HL-60/S4 (cell line): Measurements from ENCODE around the gene RUNX1.

Source experiments
- in situ Hi-C: fragments of 300-500 bp; cut with MboI; formaldehyde crosslinking; loops from 2 replicates; pipeline ENCODE4 v1.14.3; 2022; ENCODE audit warnings: low sequenced_read_pairs

RUNX1 gene

DNA sequence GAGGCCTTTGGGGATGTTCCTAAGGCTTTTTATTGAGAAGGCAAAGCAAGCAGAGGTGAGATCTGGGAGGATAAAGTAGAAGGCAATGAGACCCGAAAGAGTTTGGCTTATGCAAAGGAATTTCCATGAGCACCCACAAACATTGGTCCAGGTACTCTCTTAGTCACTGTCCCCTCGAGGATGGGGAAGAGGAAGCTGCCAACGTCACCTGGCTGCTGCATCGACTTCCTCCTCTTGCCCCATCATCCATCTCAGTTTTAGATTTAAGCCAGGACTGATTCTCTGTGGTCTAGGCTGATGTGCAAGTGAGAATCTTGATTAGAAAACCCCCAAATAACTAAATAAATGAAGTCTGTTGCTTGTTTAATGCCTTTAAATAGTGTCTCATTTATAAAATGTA lies 28.7 kb downstream of the RUNX1 start:
- in situ Hi-C loops, result no loop called here

DNA sequence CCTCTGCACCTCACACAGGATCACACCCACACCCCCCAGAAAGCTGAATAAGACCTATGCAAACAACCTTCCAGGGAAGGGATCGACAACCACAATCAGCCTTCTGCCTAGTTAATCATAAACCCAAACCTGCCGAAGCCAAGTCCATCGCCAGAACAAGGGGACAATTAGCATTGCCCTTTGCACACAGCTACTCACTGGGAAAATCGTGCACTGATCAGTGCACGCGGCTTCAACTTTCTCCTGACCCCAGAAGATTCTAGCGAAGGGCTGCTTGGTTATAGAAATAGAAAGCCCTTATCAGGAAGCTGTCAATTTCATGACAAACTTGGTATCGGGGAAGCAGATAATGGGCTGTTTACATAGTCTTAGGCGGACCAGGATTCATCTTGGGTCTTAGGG lies 29.5 kb downstream of the RUNX1 start:
- in situ Hi-C loops, result no loop called here

DNA sequence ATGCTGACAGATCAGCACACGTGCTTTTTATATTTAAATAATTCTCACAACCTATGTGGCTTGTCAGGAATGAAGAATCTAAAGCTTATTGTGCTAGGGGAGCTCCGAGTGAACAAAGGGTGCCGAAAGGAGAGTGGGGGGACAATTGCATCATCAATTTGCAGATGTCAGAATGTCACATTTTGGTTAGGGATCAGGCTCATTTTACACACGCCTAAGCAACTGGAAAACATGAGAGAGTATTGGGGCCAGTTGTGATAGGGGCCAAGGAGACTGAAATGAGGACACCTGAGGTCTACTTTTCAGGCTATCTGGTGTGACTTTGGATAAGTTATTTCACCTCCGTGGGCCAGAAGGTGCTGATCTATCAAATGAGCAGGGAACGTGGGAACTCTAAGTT lies 31.8 kb downstream of the RUNX1 start:
- in situ Hi-C loops, result no loop called here

DNA sequence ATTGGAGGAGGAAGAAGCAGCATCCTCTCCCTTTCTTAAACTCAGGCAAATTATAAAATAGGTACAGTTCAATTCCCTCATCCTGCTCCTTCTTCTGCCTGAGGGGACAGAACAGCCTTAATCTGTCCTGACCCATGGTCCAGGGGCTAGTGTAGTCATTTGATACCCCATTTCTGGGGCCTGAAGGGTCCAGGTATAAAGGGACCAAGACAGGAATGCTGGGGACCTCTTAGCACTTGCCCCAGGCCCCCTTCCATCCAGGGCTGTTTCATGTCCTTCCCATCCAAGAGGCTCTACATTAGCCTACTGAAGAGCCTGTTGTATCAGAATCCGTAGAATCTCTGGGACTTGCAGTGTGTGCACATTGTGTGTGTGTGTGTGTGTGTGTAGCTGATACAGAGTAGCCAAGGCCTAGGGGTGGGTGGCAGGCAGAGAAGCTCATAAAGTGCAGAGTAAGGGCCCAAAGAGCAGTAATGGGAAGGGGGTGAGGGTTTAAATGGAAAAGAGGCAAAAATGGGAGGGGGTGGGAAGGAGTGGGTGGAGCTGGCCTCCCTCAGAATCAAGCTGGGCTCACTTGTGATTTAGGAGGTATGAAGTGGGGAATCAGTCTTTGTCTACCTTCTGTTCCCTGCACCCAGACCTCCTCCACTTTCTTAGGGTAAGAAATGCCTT lies 32.4 kb downstream of the RUNX1 start:
- in situ Hi-C loops, result no loop called here

DNA sequence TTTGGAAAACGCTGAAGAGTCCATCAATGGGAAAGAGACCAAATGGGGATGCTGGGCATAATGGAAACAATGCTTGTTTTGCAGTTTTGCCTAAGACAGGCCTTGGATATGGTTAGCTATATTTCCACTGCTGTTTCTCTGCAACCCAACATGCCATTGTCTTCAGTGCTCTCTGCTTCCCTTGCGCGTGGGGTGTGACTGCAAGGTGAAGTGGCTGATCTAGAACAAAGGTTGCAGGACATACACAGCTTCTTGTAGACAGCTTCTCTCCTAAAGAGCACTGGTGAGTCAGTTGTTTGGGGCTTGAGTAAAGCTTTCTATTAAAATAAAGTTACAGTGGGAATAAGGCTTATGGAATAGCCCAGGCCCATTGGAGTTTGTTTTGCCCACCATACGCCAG lies 33.0 kb downstream of the RUNX1 start:
- in situ Hi-C loops, result no loop called here

DNA sequence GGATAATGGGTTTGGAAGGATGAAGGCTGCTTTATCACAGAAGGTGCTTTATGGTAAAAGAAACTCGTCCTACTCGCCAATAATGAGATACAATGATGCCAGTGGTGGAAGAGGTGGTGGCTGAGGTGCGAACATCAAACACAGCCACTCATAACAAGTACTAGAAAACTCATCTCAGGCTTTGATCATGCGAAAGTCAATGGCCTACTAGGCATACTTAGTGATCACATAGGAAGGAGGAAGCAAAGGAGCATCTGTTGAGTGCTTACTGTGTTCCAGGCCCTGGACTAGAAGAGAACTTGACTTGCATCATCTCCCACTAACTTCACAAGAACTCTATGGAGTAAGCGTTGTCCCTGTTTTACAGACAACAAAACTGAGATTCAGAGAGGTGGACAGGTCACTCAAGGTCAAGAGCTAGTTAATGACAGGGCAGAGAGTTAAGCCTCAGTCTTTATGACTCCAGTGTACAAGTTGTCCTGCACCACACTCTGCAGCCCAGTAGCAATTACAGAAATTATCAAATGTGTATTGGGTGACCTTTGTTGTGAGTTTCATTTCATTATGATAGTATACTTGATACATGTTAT lies 33.6 kb downstream of the RUNX1 start:
- in situ Hi-C loops, result no loop called here

DNA sequence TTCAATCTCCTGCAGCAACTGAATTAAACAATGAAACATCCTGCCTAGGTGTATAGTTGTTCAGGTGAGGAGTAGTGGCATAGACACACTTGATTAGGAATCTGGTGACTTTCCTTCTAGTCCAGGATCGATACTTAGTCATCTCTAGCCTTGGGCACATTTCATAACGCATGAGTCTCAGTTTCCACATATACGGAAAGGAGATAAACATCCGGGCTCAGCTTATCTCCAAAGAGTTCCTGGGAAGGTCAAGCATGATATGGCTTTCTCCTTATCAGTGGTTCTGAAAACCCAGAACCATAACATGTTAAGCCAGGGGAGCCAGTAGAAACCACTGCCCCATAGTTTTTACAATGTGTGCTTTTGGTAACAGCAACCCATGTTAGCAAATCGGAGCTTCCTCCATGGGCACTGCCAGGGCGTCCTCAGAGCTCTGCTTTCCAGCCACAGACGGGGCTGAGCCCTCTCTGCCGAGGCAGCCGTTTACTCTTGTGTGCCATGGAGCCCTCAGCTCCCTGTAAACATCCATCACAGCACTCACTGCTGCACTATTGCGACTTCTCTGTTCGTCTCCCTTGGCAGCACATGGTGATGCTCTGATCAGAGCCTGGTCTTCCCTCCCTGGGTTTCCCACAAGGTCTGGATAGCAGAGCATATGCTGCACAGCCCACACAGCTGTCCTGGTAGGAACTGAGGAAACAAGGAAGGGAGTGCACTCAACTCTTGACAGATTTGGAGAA lies 34.6 kb downstream of the RUNX1 start:
- in situ Hi-C loops, result no loop called here

DNA sequence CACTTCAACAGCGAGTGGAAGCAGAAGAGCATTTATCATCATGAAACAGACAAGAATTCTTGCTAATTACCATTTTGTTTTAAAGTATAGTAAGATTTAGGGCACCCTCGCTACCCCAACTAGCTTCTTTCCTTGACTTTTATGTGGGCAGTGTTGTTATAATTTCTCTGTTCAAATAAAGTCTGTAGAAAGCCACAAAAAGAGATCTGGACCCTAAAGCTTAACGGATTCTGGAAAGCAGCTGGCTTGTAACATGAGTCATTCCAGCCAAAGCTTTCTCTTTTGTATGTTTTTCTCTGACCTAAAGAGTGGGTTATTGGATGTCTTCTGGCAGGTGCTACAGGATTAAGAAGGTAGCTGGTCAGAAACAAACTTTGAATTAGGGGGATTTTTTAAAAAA lies 37.4 kb downstream of the RUNX1 start:
- in situ Hi-C loops, result no loop called here

DNA sequence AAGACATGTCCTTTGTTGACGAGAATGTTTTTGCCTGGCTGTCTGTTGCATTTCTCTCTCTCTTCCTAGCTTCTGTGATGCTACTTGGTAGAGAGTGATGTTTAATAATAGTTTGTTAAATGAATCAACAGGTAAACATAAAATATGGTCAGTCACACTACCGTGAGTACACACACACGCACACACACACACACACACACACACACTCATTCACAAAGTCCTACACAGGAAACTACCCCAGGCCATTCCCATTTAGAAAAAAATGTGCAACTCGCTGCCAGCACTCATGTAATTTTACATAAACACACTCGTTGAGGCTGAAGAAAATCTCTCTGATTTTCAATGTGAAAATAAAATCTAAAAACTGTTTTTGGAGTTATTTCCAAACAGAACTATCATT lies 38.7 kb downstream of the RUNX1 start:
- in situ Hi-C loops, result no loop called here

DNA sequence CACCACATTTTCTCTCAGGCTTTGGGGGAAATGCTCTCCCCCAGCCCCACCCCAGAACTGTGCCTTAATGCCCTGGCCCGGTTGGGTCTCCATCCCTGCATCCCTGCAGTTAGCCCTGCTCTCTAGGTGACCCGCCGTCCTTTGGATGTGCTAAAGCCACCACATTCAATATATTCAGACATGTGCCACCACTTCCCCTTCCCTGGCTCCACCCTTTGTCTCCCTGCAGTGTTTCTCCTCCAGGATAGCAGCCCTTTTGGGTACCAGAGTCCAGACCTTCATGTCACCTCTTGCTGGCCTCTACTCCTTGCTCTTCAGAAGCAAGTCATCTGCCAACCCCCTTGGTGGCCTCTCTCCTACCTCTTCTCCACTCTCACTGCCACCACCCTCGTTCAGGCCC lies 41.8 kb downstream of the RUNX1 start:
- in situ Hi-C loops, result no loop called here

DNA sequence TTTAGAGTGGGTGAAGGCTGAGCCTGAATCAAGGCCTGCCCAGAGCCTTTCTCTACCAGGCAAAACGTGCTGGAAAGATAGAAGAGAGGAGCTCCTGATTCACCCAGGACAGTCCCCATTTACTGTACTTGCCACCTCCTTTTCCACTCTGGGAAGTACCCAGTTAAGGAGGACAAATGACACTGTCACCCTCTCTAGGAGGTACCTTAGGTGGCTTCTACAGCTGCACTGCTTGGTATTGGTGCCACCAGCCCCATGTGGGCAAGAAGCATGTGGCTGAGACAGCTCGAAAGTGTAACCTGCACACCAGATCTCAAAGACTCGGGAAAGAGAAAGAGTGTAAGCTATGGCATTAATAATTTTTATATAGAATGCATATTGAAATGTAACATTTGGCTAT lies 42.3 kb downstream of the RUNX1 start:
- in situ Hi-C loops, result no loop called here

DNA sequence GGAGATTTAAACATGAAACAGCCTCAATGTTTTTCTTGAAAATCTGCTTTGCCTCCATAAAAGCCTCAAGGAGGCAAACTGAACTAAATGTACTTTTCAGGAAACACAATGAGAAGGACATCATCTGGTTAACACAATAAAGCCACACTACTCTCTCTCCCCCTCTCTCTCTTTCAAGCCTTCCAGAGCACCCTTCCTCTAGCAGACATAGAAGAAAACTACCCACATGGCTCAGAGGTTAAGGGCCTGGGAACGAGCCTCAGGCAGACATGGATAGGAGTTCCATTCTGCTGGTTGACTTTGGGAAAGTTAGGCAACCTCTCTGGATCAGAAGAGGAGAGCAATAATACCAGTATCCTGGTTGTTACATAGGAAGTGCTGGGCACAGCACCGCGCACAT lies 42.9 kb downstream of the RUNX1 start:
- in situ Hi-C loops, result no loop called here

DNA sequence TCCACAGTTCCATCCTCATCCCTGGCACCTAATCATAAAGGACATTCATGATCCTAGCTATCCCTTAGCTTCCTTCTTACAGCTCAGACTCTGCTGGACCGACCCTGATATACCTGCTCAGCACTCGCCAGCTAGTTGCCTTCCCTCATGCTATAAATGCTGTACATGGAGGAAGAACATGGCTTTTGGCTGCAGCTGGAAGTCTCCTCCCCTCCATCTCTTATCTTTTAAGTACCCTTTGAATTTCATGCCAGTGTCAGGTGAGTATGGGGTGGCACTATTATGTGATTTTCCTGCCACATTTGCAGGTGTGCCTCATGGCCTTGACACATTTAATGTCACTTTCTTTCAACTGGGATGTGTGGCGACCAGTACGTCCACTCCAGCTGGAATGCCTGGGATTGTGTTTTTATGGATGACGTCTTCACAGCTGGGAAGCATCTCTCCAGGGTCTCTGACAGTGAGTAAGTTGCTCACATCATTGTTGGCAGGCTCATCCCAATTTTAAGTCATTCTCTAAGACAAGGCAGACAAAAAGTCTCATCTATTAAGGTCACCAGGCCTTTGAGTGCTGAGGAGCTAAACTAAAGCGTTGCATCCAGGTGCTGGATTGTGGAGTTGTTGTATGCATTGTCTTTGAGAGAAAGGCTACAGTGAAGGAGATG lies 43.4 kb downstream of the RUNX1 start:
- in situ Hi-C loops, result no loop called here

DNA sequence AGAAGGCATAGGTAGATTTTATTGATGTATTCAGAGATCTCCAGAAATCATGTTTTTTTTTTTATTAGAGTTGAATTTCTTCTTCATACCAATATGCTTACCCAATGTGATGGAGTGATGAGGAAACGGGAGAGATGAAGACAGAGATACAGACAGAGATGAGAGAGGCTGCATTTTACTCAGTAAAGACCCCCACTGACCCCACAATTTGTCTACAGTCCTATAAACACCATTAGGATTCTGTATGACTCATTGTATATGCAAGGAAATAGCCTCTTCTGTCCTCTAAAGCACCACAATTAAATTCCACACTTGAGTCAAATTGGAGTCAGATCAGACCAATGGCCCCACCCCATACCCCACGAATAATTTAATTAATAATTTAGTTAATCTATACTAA lies 44.0 kb downstream of the RUNX1 start:
- in situ Hi-C loops, result no loop called here

DNA sequence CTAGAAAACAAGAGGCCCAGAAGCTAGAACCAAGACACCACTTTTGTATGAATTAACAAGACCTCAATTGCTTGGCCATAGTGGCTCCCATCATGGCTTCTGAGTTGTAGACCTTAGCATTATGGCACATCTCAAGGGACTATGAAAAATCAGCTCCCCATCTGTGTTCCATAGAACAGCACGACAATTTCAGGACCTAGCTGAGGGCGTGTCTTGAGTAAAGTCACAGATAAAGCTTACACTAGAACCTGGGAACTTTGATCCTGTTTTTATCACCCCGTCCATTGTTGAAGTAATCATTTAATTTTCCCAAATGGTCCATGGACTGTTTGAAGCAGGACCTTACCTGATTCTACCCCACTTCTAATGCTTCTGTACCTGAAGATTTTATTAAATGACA lies 44.8 kb downstream of the RUNX1 start:
- in situ Hi-C loops, result no loop called here

DNA sequence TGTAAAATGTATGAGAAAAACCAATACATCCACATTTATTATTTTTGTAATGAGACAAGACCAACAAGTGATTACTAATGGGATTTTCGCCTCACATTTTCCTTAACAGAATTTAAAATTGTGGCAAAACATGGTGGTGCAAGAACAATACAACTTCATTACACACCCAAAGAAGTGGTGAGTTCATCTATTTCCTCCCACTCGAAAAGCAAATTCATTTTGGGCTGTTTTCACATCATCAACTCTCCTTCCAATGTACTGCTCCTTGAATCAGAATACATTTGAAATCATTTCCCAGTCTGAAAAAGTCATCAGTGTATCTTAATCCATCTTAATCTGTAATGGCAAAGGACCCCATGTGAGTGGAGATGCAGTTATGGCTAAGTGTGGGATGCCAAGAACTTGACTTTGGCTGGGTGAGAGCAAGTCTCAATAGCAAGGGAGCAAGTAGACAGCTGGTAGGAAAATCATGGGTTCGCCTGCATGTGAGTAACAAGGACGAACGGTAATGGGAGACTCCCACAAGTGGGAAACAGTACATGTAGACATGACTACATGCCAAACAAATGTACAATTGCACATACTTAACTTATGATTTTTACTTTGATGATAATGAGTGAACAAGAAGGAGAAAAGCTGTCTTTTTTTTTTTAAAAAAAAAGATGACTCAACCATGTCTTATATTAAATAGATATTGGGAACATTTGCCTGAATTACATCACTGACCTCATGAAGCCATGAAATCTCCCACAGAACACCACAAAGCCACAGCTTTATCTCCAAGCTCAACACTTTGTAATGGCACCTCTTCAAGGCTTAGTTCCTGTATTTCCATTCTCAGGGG lies 46.0 kb downstream of the RUNX1 start:
- in situ Hi-C loops, result no loop called here

DNA sequence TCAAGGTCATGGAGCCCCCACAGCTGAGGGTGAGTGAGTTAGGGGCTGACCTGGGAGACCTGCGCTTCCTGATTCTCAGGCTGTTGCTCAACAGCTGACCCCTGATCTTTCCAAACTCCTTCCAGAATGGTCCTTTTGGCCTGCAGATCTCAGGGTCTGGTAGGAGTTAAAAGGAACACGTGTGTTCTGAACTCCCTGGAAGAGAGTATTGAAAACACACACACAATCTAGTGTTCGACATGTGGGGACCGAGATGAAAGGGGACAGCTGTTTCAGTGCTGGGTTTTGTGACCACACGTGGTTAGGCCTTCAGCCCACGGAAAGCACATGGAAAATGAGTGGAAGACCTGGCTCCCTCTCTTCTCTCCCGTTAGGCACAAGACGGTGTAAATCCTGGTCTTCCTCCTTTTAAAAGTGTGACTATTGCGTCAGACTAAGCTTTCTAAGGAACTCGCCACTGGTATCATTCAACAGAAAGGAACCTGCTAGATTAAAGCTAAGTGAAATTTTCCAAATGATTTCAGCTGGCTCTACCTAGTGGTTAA lies 49.6 kb downstream of the RUNX1 start:
- in situ Hi-C loops, result no loop called here

DNA sequence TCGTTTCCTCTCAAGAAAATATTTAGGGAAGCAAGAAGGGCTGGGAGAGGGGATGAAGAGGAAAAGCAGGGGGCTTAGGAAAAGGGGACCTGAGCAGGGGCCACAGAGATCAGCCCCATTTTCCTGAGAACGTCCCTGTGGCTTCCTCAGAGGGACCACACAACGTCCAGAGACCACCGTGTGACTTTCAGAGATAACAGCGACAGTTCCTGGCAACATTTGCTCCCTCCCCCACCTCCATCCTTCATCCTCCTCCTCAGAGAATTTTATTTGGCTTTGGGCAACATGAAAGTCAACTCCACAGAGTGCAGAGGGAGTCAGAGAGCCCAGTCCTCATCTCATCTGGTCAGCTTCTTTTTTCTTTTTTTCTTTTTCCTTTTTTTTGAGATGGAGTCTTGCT lies 50.9 kb downstream of the RUNX1 start:
- in situ Hi-C loops, result no loop called here

DNA sequence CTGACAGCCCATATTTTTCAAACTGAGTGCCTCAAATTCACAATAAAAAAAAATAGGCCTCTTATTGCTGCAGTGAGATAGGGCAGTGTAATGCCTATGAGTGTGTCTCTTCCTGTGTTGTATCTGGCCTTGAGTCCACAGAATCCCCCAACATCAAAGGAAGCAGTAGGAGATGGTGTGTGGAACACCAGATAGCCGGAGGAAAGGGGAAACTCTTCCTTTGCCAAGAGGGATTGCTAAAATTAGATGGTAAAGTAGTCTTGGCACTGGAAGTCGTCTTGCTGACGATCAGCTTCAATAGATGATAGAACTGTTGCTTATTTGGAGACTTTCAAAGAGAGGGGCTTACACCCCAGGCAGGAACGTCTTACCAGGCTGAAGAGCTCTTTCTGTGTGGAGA lies 51.8 kb downstream of the RUNX1 start:
- in situ Hi-C loops, result no loop called here

DNA sequence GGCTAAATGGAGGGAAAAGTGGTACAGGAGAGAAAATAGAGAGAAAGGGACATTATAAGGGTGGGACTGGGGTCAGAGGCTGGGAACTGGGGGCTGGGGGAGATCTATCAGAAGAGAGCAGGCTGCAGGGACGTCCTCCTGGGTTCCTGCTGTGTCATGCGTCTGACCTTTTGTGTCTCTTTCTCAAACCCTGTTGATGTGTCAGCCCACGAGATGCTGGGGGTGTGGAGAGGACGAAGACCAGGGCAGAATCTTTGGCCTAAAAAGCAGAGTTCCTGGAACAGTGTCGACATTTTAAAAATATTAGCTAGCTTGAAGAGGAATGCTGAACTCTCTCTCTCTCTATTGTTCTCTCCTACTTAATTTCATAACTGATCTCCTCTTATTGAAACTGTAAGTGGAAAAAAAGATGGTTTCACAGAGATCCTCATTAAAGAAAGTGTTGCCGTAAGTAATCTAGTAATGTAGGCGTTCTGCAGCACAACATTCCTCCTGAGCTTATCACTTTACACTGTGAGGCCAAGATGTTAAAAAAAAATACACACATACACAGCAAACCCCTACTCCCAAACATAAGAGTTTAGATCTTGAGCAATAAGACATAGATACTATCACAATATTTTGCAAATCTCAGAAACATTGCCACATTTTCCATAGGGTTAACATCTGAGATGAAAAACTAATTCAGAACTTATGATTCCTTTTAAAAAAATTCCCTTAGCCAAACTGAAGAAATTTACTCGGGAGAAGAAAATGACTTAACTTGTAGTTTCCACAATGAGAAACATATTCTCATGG lies 52.6 kb downstream of the RUNX1 start:
- in situ Hi-C loops, result no loop called here
